ENCODE results near the gene MRPS9. TPM values are rescaled to one million over a fixed set of nuclear protein-coding genes. Genes with fewer than 3 reads are reported as not detected.

MRPS9 gene
- total RNA-seq, 1 donor from 2014 or later: 21.2 TPM

Other genes starting within 250 kb of the MRPS9 start
- not detected for gene POU3F3, start 184.0 kb upstream of the MRPS9 start, total RNA-seq
- gene GPR45, start 203.7 kb downstream of the MRPS9 start, total RNA-seq: not detected

Measured in esophagus mucosa (tissue), 1 donor.